ENCODE data around the gene CLASRP. TPM values are rescaled to one million over a fixed set of nuclear protein-coding genes. Genes with fewer than 3 reads are reported as not detected.
A peak's percentile ranks its signal among the peaks of the same experiment; 100 is the strongest.

Gene CLASRP
- total RNA-seq, 1 donor from 2014 or later, result 81.5 TPM

DNA sequence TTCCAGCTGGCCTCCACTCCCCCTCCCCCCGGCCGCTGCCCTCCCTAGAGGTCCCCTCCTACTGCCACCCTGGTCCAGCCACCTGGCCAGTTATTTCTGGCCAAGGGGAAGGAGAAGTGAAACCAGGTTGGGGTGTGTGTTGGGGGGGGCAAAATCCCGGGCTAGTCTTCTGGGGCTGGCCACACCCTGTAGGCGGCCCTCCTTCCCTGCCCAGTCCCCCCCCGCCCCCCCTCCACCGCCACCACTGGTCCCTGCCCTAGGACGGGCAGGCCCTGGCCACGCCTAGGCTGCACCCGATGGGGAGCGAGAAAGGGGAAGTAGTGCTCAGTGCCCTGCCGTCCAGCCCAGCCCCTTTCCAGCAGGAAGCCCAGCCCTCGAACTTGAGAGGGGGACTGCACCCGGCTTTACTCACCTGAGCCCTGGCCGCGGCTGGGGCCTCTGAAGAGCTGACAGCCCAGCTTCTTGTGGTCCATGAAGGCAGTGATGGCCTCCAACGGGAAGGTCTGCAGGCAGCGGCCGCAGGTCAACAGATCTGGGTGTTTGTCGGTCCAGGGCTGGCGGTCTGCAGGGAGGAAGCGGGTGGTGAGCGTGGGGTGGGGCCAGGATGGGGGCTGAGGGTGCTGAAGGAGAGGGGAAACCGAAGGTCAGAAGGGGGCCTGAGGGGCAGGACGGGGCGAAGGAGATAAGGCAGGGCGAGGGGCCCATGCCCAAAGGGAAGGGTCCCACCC is 36.6 kb downstream of the CLASRP start:
- Mint-ChIP-seq H3K9me3 (ENCODE audit: unreplicated experiment) (no peaks in the 10 kb centered on the region), H3K4me3 (ENCODE audit: unreplicated experiment) (peak overlapping the region; percentile 66), H3K4me1 (ENCODE audit: unreplicated experiment) (peaks cover 24% of the 10 kb centered on the region), H3K27me3 (ENCODE audit: unreplicated experiment) (no peaks in the 10 kb centered on the region), H3K27ac (ENCODE audit: unreplicated experiment) (no peak overlapping the region), H3K36me3 (ENCODE audit: unreplicated experiment) (no peaks in the 10 kb centered on the region)
- DNase-seq (ENCODE audit: extremely low spot score, unreplicated experiment), result no peak
- TF ChIP-seq, protein P1, sequence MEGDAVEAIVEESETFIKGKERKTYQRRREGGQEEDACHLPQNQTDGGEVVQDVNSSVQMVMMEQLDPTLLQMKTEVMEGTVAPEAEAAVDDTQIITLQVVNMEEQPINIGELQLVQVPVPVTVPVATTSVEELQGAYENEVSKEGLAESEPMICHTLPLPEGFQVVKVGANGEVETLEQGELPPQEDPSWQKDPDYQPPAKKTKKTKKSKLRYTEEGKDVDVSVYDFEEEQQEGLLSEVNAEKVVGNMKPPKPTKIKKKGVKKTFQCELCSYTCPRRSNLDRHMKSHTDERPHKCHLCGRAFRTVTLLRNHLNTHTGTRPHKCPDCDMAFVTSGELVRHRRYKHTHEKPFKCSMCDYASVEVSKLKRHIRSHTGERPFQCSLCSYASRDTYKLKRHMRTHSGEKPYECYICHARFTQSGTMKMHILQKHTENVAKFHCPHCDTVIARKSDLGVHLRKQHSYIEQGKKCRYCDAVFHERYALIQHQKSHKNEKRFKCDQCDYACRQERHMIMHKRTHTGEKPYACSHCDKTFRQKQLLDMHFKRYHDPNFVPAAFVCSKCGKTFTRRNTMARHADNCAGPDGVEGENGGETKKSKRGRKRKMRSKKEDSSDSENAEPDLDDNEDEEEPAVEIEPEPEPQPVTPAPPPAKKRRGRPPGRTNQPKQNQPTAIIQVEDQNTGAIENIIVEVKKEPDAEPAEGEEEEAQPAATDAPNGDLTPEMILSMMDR (IDR thresholded peaks at IDR 0.05), result no peak

DNA sequence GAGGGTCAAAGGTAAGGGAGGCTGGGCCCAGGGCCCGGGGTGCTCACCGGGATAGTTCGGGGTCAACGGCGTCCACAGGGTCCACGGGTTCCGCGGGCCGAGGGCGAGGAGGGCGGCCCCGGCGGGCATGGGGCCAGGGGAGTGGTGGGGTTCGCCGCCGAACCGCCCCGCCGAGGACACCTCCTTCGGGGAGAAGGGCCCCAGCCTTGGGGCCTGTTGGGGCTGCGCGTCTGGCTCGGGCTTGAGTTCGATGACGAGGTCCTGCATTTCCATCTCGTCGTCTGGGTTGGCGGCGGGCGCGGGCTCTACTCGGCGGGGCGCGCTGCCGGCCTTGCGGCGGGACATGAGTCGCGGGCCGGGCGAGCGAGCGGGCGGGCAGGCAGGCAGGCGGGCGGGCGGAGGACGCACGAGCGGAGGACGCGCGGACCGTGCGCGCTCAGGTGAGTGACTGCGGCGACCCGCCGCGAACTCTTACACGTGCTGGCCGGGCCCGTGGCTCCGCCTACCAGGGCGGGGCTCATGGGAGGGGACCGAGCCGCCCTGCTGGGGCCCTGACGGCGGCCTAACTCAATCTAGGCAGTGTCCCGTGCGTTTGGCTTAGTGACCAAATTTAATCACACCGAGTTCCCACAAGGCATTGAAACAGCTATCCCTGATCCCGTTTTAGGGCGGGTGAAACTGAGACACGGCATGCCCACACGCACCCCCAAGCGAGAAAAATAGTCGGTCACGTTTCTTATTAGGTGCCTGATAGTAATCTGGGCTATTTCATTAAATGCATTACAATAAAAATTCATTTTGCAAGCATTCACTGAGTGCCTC is 37.4 kb downstream of the CLASRP start, which contains the start of gene ZNF296:
TSS of gene ZNF296 (minus strand) at position 450 of the 822 bp plus-strand sequence. CDS start at position 345, 105 bp downstream.
- Mint-ChIP-seq H3K4me1 (ENCODE audit: unreplicated experiment) (peaks cover 28% of the 10 kb centered on the region), H3K27me3 (ENCODE audit: unreplicated experiment) (no peaks in the 10 kb centered on the region), H3K36me3 (ENCODE audit: unreplicated experiment) (no peaks in the 10 kb centered on the region), H3K27ac (ENCODE audit: unreplicated experiment) (peak within 1 kb of the TSS; percentile 10), H3K9me3 (ENCODE audit: unreplicated experiment) (no peaks in the 10 kb centered on the region), H3K4me3 (ENCODE audit: unreplicated experiment) (peak within 1 kb of the TSS; percentile 66)
- TF ChIP-seq, protein P1 (IDR thresholded peaks at IDR 0.05), result no peak
- DNase-seq (ENCODE audit: extremely low spot score, unreplicated experiment), result no peak

DNA sequence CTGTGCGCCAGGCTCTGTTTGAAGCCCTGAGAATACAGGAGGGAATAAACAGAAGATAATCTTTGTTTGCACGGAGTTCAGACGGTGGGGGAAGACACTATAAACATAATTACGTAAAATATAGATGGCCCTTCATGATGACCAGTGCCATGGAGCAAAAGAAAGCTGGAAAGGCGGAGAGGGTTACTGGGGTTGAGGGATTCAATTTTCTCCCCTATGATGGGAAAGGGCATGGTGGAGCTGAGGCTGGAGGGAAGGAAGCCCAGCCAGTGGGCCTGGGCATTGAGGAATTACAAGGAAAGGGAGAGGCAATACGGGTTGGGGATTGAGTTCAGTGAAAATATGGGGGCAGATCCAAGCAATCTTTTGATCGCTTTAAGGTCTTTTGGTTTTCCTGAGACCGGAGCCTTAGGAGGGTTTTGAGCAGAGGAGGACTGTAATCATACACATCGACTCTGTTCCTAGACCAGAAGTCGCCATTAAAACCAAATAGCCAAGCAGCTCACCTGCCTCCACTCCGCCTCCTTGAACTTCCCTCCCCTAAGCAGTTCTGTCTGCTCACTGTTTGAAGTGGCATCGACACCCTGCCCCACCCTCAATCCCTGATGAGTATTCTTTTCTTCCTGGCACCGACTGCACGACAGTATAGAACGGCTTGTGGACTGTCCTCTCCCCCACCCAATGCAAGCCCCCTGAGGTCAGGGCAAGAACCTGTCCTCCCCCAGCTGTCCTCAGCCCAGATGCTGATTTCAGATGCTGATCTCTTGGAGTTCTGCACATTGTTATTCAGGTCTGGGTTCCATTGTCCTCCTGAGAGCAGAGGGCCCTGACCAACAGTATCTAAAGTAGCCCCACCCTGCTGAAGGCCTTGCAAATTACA is 38.2 kb downstream of the CLASRP start:
- no peak for DNase-seq (ENCODE audit: extremely low spot score, unreplicated experiment)
- peak overlapping the region; percentile 66 for H3K4me3 Mint-ChIP-seq (ENCODE audit: unreplicated experiment)
- no peaks in the 10 kb centered on the region for H3K9me3 Mint-ChIP-seq (ENCODE audit: unreplicated experiment)
- H3K27ac Mint-ChIP-seq (ENCODE audit: unreplicated experiment), result peak overlapping the region; percentile 10
- no peaks in the 10 kb centered on the region for H3K27me3 Mint-ChIP-seq (ENCODE audit: unreplicated experiment)
- peaks cover 3% of the 10 kb centered on the region for H3K36me3 Mint-ChIP-seq (ENCODE audit: unreplicated experiment)
- TF ChIP-seq, protein P1 (IDR thresholded peaks at IDR 0.05), result no peak
- peaks cover 30% of the 10 kb centered on the region for H3K4me1 Mint-ChIP-seq (ENCODE audit: unreplicated experiment)

DNA sequence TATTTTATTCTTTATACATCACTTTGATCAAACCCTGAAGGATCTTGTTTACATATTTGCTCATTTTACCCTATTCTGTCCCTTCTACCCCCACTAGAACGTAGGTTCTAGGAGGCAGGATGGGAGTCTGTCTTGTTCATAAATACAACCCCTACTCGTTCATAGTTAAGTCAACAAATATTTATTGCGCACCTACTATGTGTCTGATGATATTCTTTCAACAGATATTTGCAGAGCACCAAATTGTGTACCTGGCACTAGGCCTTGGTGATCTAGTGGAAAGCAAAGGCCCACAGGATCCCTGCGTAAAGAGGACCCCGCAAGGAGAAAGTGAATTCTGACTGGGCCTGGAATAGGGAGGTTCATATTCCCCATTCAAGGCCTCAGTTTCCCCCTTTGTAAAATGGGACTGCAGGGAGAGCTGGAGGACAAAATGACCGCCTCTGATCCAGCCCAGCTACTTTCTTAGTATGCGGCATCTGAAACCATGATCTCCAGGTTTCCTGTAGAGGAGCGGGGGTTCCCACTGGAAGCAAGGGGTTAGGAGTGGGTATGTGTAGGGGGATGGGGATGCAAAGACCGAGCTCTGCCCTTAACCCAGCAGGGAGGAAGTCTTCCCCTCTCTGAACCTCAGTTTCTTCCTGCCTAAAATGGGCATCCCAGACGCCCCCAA is 39.7 kb downstream of the CLASRP start:
- H3K36me3 Mint-ChIP-seq (ENCODE audit: unreplicated experiment), result peaks cover 7% of the 10 kb centered on the region
- no peaks in the 10 kb centered on the region for H3K9me3 Mint-ChIP-seq (ENCODE audit: unreplicated experiment)
- peak overlapping the region; percentile 94 for H3K4me3 Mint-ChIP-seq (ENCODE audit: unreplicated experiment)
- TF ChIP-seq, protein P1 (IDR thresholded peaks at IDR 0.05), result no peak
- no peak overlapping the region for H3K27ac Mint-ChIP-seq (ENCODE audit: unreplicated experiment)
- DNase-seq (ENCODE audit: extremely low spot score, unreplicated experiment), result no peak
- H3K27me3 Mint-ChIP-seq (ENCODE audit: unreplicated experiment), result no peaks in the 10 kb centered on the region
- peaks cover 30% of the 10 kb centered on the region for H3K4me1 Mint-ChIP-seq (ENCODE audit: unreplicated experiment)
